ENCODE results near the gene USP4. TPM values are rescaled to one million over a fixed set of nuclear protein-coding genes. Genes with fewer than 3 reads are reported as not detected.

The USP4 gene
- total and polyA plus RNA-seq, 2 of the 8 experiments (the other 6 are each of a cell fraction or from before 2014, with no cell fraction given): 16.0 to 27.8 TPM

DNA sequence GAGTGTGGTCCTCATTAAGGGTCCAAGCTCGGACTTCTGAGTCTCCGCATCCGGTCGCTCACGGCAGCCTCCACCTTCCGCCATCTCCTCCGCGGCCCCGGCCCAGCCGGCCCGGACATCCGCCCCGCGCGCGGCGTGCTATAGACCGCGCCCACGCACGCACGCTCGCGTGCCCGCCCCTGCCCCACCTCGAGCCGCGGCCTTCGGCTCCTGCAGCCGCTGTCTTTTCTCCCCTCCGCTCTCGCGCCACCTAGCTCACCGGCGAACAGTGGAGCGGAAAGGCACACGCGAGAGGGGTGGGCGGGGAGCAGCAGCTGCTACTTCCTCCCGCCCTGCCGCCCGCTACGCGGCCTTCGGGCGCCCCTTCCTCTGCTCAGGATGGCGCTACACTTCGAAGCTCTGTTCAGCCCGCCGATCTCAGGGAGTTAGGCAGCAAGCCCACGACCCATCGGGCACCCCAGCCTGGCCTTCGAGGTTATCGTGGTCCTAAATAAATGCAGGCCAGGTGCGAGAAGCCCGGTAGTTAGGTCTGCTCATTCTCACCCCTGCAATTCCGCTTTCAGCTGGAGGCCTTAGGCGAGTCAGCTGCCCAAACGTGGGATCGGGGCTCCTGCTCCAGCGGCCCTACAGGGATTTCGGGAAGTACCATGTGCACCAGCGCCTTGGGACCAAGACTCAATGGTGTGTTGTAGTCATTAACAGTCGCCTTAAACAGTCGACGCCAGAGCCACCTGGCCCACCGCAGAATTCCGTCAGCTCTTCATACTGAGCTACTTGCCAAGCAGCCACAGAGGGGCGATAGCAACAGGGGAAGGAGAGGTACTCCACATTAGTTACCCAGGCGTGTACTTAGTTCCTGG lies at the start of gene USP4 (continued):
- peak in 1 of 2 experiments; percentile 54; a peak in 1 of 4 replicates for TF ChIP-seq SIN3A (conservative IDR thresholded peaks at IDR 0.05 in 1 of 2, IDR thresholded peaks at IDR 0.05 in 1 of 2; ENCODE audit: low read depth in 1 of 2, low read length in 2 of 2)
- peak; percentile 65; the same call in 1 of the 2 replicates for TF ChIP-seq POLR2AphosphoS5 (IDR thresholded peaks at IDR 0.05; ENCODE audit: low read depth, low read length)
- no peak for TF ChIP-seq SIX5 (IDR thresholded peaks at IDR 0.05; ENCODE audit: low read depth, low read length)
- TF ChIP-seq KDM4A (IDR thresholded peaks at IDR 0.05; ENCODE audit: low read depth, low read length, severe bottlenecking): peak; percentile 92
- TF ChIP-seq FOSL1 (IDR thresholded peaks at IDR 0.05; ENCODE audit: insufficient read depth, low read depth, low read length): no peak
- TF ChIP-seq, protein P1, sequence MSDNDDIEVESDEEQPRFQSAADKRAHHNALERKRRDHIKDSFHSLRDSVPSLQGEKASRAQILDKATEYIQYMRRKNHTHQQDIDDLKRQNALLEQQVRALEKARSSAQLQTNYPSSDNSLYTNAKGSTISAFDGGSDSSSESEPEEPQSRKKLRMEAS (IDR thresholded peaks at IDR 0.05): peak; percentile 85
- TF ChIP-seq, protein P2, sequence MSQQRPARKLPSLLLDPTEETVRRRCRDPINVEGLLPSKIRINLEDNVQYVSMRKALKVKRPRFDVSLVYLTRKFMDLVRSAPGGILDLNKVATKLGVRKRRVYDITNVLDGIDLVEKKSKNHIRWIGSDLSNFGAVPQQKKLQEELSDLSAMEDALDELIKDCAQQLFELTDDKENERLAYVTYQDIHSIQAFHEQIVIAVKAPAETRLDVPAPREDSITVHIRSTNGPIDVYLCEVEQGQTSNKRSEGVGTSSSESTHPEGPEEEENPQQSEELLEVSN (IDR thresholded peaks at IDR 0.05): peak; percentile 95
- no peak for TF ChIP-seq RXRA (IDR thresholded peaks at IDR 0.05; ENCODE audit: insufficient read depth, low read depth, low read length)
- no peak for TF ChIP-seq CEBPB (IDR thresholded peaks at IDR 0.05; ENCODE audit: low read depth, low read length)
- peak; percentile 43; the same call in 1 of the 2 replicates for TF ChIP-seq GABPA (IDR thresholded peaks at IDR 0.05; ENCODE audit: borderline replicate concordance, insufficient read depth, low read length)
- TF ChIP-seq NANOG (IDR thresholded peaks at IDR 0.05; ENCODE audit: insufficient read depth, low read depth, low read length, poor library complexity, severe bottlenecking): peak; percentile 10
- TF ChIP-seq MAFK (IDR thresholded peaks at IDR 0.05; ENCODE audit: low read depth, low read length): no peak
- TF ChIP-seq, protein P3, sequence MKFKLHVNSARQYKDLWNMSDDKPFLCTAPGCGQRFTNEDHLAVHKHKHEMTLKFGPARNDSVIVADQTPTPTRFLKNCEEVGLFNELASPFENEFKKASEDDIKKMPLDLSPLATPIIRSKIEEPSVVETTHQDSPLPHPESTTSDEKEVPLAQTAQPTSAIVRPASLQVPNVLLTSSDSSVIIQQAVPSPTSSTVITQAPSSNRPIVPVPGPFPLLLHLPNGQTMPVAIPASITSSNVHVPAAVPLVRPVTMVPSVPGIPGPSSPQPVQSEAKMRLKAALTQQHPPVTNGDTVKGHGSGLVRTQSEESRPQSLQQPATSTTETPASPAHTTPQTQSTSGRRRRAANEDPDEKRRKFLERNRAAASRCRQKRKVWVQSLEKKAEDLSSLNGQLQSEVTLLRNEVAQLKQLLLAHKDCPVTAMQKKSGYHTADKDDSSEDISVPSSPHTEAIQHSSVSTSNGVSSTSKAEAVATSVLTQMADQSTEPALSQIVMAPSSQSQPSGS (IDR thresholded peaks at IDR 0.05; ENCODE audit: low read length): no peak
- 0 out of 2 replicates have a peak, but pooled peaks have one; percentile 36 for TF ChIP-seq SUZ12 (IDR thresholded peaks at IDR 0.05; ENCODE audit: low read length)
- no peak for TF ChIP-seq RNF2 (IDR thresholded peaks at IDR 0.05; ENCODE audit: borderline replicate concordance, low read depth, low read length, missing control alignments, poor library complexity, severe bottlenecking)
- TF ChIP-seq TAF1 (IDR thresholded peaks at IDR 0.05; ENCODE audit: low read depth, low read length): peak; percentile 69
- TF ChIP-seq, protein P4, sequence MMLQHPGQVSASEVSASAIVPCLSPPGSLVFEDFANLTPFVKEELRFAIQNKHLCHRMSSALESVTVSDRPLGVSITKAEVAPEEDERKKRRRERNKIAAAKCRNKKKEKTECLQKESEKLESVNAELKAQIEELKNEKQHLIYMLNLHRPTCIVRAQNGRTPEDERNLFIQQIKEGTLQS (IDR thresholded peaks at IDR 0.05; ENCODE audit: insufficient read depth, low read depth, low read length): no peak
- TF ChIP-seq JUND (IDR thresholded peaks at IDR 0.05; ENCODE audit: low read length): no peak
- no peak for TF ChIP-seq EP300 (IDR thresholded peaks at IDR 0.05; ENCODE audit: borderline replicate concordance in 1 of 2, low read depth in 2 of 2, low read length in 2 of 2)
